LNCAP (cell line): ENCODE data around the gene TNFRSF8.

ENCODE experiments used
- TF ChIP-seq, protein P1 (sequence below): fragments of 450-650 bp; IDR thresholded peaks from 2 replicates; pipeline ENCODE4 v1.5.1; 2017; ENCODE audit warnings: mild to moderate bottlenecking

Gene TNFRSF8

GRCh38 chr1:12100071-12100470 lies 37.0 kb downstream of the TNFRSF8 start:
- TF ChIP-seq, protein P1, sequence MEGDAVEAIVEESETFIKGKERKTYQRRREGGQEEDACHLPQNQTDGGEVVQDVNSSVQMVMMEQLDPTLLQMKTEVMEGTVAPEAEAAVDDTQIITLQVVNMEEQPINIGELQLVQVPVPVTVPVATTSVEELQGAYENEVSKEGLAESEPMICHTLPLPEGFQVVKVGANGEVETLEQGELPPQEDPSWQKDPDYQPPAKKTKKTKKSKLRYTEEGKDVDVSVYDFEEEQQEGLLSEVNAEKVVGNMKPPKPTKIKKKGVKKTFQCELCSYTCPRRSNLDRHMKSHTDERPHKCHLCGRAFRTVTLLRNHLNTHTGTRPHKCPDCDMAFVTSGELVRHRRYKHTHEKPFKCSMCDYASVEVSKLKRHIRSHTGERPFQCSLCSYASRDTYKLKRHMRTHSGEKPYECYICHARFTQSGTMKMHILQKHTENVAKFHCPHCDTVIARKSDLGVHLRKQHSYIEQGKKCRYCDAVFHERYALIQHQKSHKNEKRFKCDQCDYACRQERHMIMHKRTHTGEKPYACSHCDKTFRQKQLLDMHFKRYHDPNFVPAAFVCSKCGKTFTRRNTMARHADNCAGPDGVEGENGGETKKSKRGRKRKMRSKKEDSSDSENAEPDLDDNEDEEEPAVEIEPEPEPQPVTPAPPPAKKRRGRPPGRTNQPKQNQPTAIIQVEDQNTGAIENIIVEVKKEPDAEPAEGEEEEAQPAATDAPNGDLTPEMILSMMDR = no peak

- TF ChIP-seq, protein P1 = no peak
These were observed 39.0 kb downstream of the TNFRSF8 start for GRCh38 chr1:12102066-12102465.

DNA sequence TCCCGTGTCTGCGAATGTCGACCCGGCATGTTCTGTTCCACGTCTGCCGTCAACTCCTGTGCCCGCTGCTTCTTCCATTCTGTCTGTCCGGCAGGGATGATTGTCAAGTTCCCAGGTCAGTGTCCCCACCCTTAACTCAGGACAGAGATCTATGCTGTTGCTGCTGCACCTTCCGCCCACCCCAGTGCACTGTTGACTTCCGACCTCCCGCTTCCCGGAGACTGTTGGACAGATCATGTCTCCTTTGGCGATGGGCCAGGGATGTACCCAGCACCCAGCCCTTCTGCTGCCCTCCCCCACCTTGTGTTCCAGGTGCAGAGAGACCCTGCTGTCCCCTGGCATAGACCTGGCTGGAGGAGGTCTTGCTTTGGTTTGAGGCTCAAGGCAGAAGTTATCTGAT lies 41.3 kb downstream of the TNFRSF8 start:
- TF ChIP-seq, protein P1 = no peak

DNA sequence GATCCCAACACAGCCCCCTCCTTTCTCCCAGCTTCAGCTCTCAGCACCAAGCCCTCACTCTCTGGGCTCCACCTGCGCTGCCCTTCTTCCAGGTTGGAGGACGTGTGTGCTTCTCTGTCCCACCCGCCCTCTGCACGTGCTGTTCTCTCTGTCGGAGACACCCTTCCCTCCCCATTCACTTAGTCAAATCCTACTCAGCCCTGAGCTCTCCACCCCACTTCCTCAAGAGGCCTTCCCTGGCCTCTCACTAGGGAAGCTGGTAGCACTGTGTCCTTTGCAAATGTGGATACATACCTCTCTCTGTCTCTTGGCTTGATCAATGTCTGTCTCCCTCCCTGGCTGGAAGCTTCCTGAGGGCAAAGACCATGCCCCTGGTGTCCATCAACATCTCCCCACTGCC lies 43.0 kb downstream of the TNFRSF8 start:
- TF ChIP-seq, protein P1 = no peak

DNA sequence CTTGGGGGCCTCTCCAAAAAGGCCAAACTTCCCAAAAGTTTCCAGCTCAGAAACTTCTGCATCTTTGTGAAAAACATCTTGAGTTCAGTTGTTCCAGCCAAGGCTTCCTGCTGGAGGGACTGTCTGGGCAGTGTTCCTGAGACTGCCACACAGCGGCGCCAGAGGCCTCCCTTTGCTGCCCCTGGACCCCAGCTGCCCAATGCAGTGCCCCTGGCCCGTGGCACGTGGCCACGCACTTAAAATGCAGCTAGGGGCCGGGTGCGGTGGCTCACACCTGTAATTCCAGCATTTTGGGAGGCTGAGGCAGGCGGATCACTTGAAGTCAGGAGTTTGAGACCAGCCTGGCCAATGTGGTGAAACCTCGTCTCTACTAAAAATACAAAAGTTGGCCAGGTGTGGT lies 43.8 kb downstream of the TNFRSF8 start:
- TF ChIP-seq, protein P1 = 0 out of 2 replicates have a peak, but pooled peaks have one; percentile 11

DNA sequence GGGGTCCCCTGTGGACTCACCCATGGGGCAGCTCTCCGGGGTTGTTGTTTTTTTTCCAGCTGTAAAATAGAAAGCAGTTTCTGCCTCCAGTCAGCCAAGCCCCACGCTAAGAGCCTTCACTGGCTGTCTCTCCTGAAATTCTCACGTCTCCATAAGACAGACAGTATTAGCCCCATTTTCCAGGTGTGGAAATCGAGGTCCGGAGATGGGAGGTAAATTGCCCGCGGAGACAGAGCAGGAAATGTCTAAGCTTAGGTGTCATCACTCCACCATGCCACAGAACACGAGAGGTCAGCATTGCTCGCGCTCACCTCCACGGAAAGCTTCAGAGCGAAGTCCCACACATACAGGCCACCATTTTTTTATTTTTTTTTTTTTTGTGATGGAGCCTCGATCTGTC lies 44.6 kb downstream of the TNFRSF8 start:
- TF ChIP-seq, protein P1 = no peak

GRCh38 chr1:12109901-12110300 lies 46.8 kb downstream of the TNFRSF8 start:
- TF ChIP-seq, protein P1 = no peak

GRCh38 chr1:12111741-12112140 lies 48.6 kb downstream of the TNFRSF8 start:
- TF ChIP-seq, protein P1 = no peak
